SK-N-SH (cell line): ENCODE results near the gene TMEM38A. TPM values are rescaled to one million over a fixed set of nuclear protein-coding genes. Genes with fewer than 3 reads are reported as not detected.

Source experiments
- CTCF ChIA-PET: fragments of 300-600, 350-600 bp; formaldehyde crosslinking; extraction: SDS; loops from one replicate; lab custom pipeline; 2021; lab: Yijun Ruan, JAX
- POLR2A ChIA-PET: fragments of 350-600 bp; sonication (Branson Sonifier 250); formaldehyde crosslinking; extraction: SDS; loops from one replicate; lab custom pipeline; 2020; ENCODE audit warnings: antibody characterized with exemption, inconsistent platforms; lab: Yijun Ruan, JAX
- DNase-seq: peaks from one replicate; pipeline ENCODE4 v3.0.0; 2012
- H2AFZ ChIP-seq: fragments of 200-600 bp; sonication (generic); 2 replicates; pipeline ENCODE4 v1.8.1; 2016; ENCODE audit warnings: antibody characterized with exemption, mild to moderate bottlenecking, low read depth
- H3F3A ChIP-seq: fragments of 200-600 bp; sonication (generic); replicated peaks from 2 replicates; pipeline ENCODE3; 2016; ENCODE audit warnings: antibody characterized with exemption, mild to moderate bottlenecking; ENCODE audit not compliant: insufficient read depth
- H3K27ac ChIP-seq, 2 experiments: fragments of 200-500 bp in 1 of 2; fragments of 200-600 bp in 1 of 2; sonication (Bioruptor generic) in 1 of 2; sonication (generic), shearing (Covaris generic) in 1 of 2; 2 replicates each; pipeline versions ENCODE4 v1.5.1 to v1.6.1; 2014 to 2016; ENCODE audit warnings: low read depth in 2 of 2, inconsistent platforms in 1 of 2, low read length in 1 of 2, mild to moderate bottlenecking in 1 of 2, mixed read lengths in 1 of 2
- H3K27me3 ChIP-seq: fragments of 200-600 bp; sonication (generic), shearing (Covaris generic); 2 replicates; pipeline ENCODE4 v1.6.1; 2016; ENCODE audit warnings: mixed run types; ENCODE audit not compliant: insufficient read depth
- H3K36me3 ChIP-seq, 2 experiments: fragments of 200-500 bp in 1 of 2; fragments of 200-600 bp in 1 of 2; sonication (Bioruptor generic) in 1 of 2; sonication (generic) in 1 of 2; replicated peaks in 1 of 2; 2 replicates each; pipeline versions ENCODE3 to v1.5.1; 2014 to 2016; ENCODE audit warnings: low read length in 1 of 2, mild to moderate bottlenecking in 1 of 2; ENCODE audit not compliant: insufficient read depth in 2 of 2, control insufficient read depth in 1 of 2
- H3K4me1 ChIP-seq, 2 experiments: fragments of 200-500 bp in 1 of 2; fragments of 200-600 bp in 1 of 2; sonication (Bioruptor generic) in 1 of 2; sonication (generic), shearing (Covaris generic) in 1 of 2; 2 replicates each; pipeline versions ENCODE4 v1.5.1 to v1.6.1; 2014 to 2016; ENCODE audit warnings: low read depth in 1 of 2, low read length in 1 of 2, mixed run types in 1 of 2; ENCODE audit not compliant: insufficient read depth in 2 of 2, control insufficient read depth in 1 of 2
- H3K4me2 ChIP-seq: fragments of 200-600 bp; sonication (generic), shearing (Covaris generic); 2 replicates; pipeline ENCODE4 v1.6.1; 2017; ENCODE audit warnings: mixed run types
- H3K4me3 ChIP-seq, 2 experiments: fragments of 200-500 bp in 1 of 2; fragments of 200-600 bp in 1 of 2; sonication (Bioruptor generic) in 1 of 2; sonication (generic), shearing (Covaris generic) in 1 of 2; 2 replicates each; pipeline versions ENCODE4 v1.5.1 to v1.8.1; 2014 to 2016; ENCODE audit warnings: low read depth in 2 of 2, inconsistent platforms in 1 of 2, low read length in 1 of 2, mild to moderate bottlenecking in 1 of 2, mixed read lengths in 1 of 2, moderate library complexity in 1 of 2
- H3K79me2 ChIP-seq: fragments of 200-600 bp; sonication (generic); 2 replicates; pipeline ENCODE4 v1.8.1; 2017; ENCODE audit warnings: mild to moderate bottlenecking; ENCODE audit not compliant: insufficient read depth
- H3K9ac ChIP-seq: fragments of 200-600 bp; sonication (generic); 2 replicates; pipeline ENCODE4 v1.6.1; 2017; ENCODE audit warnings: mixed run types
- H3K9me2 ChIP-seq: fragments of 200-600 bp; sonication (generic); 2 replicates; pipeline ENCODE4 v1.6.1; 2017; ENCODE audit warnings: mixed run types
- H3K9me3 ChIP-seq: fragments of 200-600 bp; sonication (generic); 2 replicates; pipeline ENCODE4 v1.6.1; 2017; ENCODE audit warnings: mixed run types, mild to moderate bottlenecking, moderate library complexity
- H4K20me1 ChIP-seq: fragments of 200-600 bp; sonication (generic); 2 replicates; pipeline ENCODE4 v1.6.1; 2017; ENCODE audit warnings: mild to moderate bottlenecking, mixed run types; ENCODE audit not compliant: insufficient read depth
- CHD2 ChIP-seq: fragments of 150-350 bp; IDR thresholded peaks from 2 replicates; pipeline ENCODE4 v1.6.1; 2018; ENCODE audit warnings: low read length; ENCODE audit not compliant: partially characterized antibody
- EZH2phosphoT487 ChIP-seq: fragments of 200-600 bp; sonication (generic); IDR thresholded peaks from 2 replicates; pipeline ENCODE4 v1.6.1; 2017; ENCODE audit warnings: low read depth, mixed run types, mild to moderate bottlenecking, antibody characterized with exemption, moderate library complexity, borderline replicate concordance
- FOSL2 ChIP-seq: IDR thresholded peaks from 2 replicates; pipeline ENCODE4 v1.4.0; 2012; ENCODE audit warnings: low read depth, mild to moderate bottlenecking, moderate library complexity, borderline replicate concordance
- FOXJ3 ChIP-seq: sonication (generic); formaldehyde crosslinking; IDR thresholded peaks from 2 replicates; pipeline ENCODE4 v1.5.1; 2020; ENCODE audit warnings: mild to moderate bottlenecking, missing genetic modification reagents
- GATA2 ChIP-seq: sonication (generic); formaldehyde crosslinking; IDR thresholded peaks from 2 replicates; pipeline ENCODE4 v1.5.0; 2020; ENCODE audit warnings: mild to moderate bottlenecking, missing genetic modification reagents
- IRF3 ChIP-seq: fragments of 150-350 bp; IDR thresholded peaks from 2 replicates; pipeline ENCODE4 v1.6.1; 2016; ENCODE audit warnings: mild to moderate bottlenecking, low read depth, low read length
- JUND ChIP-seq: IDR thresholded peaks from 2 replicates; pipeline ENCODE4 v1.4.0; 2012
- MXI1 ChIP-seq: IDR thresholded peaks from 2 replicates; pipeline ENCODE4 v1.6.1; 2012; ENCODE audit warnings: mild to moderate bottlenecking, low read depth, low read length, improper control_type of control experiment
- NFIC ChIP-seq: IDR thresholded peaks from 2 replicates; pipeline ENCODE4 v1.4.0; 2012; ENCODE audit warnings: borderline replicate concordance
- NRF1 ChIP-seq: IDR thresholded peaks from 2 replicates; pipeline ENCODE4 v1.6.1; 2012; ENCODE audit warnings: low read depth, mild to moderate bottlenecking, low read length
- POLR2AphosphoS5 ChIP-seq: IDR thresholded peaks from 2 replicates; pipeline ENCODE4 v1.6.1; 2012; ENCODE audit warnings: low read depth, low read length
- RAD21 ChIP-seq: IDR thresholded peaks from 2 replicates; pipeline ENCODE4 v1.6.1; 2012; ENCODE audit warnings: mild to moderate bottlenecking, low read length
- RCOR1 ChIP-seq: fragments of 150-350 bp; IDR thresholded peaks from 2 replicates; pipeline ENCODE4 v1.6.1; 2017; ENCODE audit warnings: antibody characterized with exemption, low read length
- RFX5 ChIP-seq: IDR thresholded peaks from 2 replicates; pipeline ENCODE4 v1.6.1; 2012; ENCODE audit warnings: mild to moderate bottlenecking, improper control_type of control experiment, low read length
- RXRA ChIP-seq: IDR thresholded peaks from 2 replicates; pipeline ENCODE4 v1.4.0; 2012; ENCODE audit warnings: low read depth, mild to moderate bottlenecking, borderline replicate concordance
- SIN3A ChIP-seq: IDR thresholded peaks from 2 replicates; pipeline ENCODE4 v1.6.1; 2012; ENCODE audit warnings: low read depth, mild to moderate bottlenecking, low read length, moderate library complexity, borderline replicate concordance
- SMC3 ChIP-seq: IDR thresholded peaks from 2 replicates; pipeline ENCODE4 v1.6.1; 2012; ENCODE audit warnings: low read depth, low read length, improper control_type of control experiment
- TAF1 ChIP-seq: IDR thresholded peaks from 2 replicates; pipeline ENCODE4 v1.6.1; 2012; ENCODE audit warnings: low read depth, mild to moderate bottlenecking, low read length, moderate library complexity, borderline replicate concordance
- TCF12 ChIP-seq: IDR thresholded peaks from 2 replicates; pipeline ENCODE4 v1.4.0; 2012
- TEAD4 ChIP-seq: IDR thresholded peaks from 2 replicates; pipeline ENCODE4 v1.4.0; 2012; ENCODE audit warnings: mild to moderate bottlenecking, borderline replicate concordance; ENCODE audit not compliant: insufficient read depth
- ZBTB33 ChIP-seq: IDR thresholded peaks from 2 replicates; pipeline ENCODE4 v1.4.0; 2012; ENCODE audit warnings: low read depth, borderline replicate concordance
- WGBS: methylation state at CpG from one replicate; pipeline ENCODE4 v1.1.6; 2017; ENCODE audit warnings: low lambda C conversion rate; 5-methylcytosine and 5-hydroxymethylcytosine counted together
- polyA plus RNA-seq, 3 experiments: library from polyadenylated mRNA; depleted of rRNA; stranded (reverse); fragments of >200 nt; gene quantifications; 2 replicates each; pipeline ENCODE4 v1.2.3, GENCODE V29; 2012
- TF ChIP-seq, protein P1 (sequence below): fragments of 150-350 bp; IDR thresholded peaks from 2 replicates; pipeline ENCODE4 v1.6.1; 2017; ENCODE audit warnings: antibody characterized with exemption, low read length, low read depth, borderline replicate concordance
- TF ChIP-seq, protein P2 (sequence below): IDR thresholded peaks from 2 replicates; pipeline ENCODE4 v1.4.0; 2012; ENCODE audit warnings: low read depth

Gene TMEM38A
- polyA plus RNA-seq, 1 of the 3 experiments (the other 2 are of a cell fraction): 3.3 TPM

GRCh38 chr19:16628984-16629691 is 31.8 kb upstream of the TMEM38A start:
- H3K9me3 ChIP-seq: no peaks in the 10 kb centered on the region
- 10% methylated on average over 20 of the region's 23 CpGs for WGBS
- peak overlapping the region; percentile 88 to 98 for H3K27ac ChIP-seq
- H4K20me1 ChIP-seq: peaks cover 33% of the 10 kb centered on the region
- peak overlapping the region; percentile 92 for H3K9ac ChIP-seq
- H3K4me3 ChIP-seq: peak overlapping the region; percentile 91 to 96
- no peaks in the 10 kb centered on the region for H3K9me2 ChIP-seq
- DNase-seq: peak; percentile 62
- CTCF ChIA-PET: interaction anchor here (0.6 to 1.1 kb wide), 2 partner anchors 13 to 45 kb away, joined by 3 read pairs; no protein-coding TSS in a partner anchor
- TF ChIP-seq RAD21 (no peak), ZBTB33 (no peak), TAF1 (no peak), MXI1 (peak; percentile 99), JUND (no peak), SIN3A (0 out of 2 replicates have a peak, but pooled peaks have one; percentile 36), CHD2 (peak; percentile 25), NFIC (no peak), TEAD4 (no peak), SMC3 (no peak), RCOR1 (peak; percentile 84), TCF12 (peak; percentile 82), EZH2phosphoT487 (no peak), NRF1 (no peak), GATA2 (CRISPR knock-in tag) (no peak), POLR2AphosphoS5 (peak; percentile 47; the same call in 1 of the 2 replicates), FOSL2 (no peak), RXRA (no peak), IRF3 (no peak), FOXJ3 (CRISPR knock-in tag) (no peak), RFX5 (no peak)
- TF ChIP-seq, protein P1, sequence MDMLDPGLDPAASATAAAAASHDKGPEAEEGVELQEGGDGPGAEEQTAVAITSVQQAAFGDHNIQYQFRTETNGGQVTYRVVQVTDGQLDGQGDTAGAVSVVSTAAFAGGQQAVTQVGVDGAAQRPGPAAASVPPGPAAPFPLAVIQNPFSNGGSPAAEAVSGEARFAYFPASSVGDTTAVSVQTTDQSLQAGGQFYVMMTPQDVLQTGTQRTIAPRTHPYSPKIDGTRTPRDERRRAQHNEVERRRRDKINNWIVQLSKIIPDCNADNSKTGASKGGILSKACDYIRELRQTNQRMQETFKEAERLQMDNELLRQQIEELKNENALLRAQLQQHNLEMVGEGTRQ: no peak
- TF ChIP-seq, protein P2, sequence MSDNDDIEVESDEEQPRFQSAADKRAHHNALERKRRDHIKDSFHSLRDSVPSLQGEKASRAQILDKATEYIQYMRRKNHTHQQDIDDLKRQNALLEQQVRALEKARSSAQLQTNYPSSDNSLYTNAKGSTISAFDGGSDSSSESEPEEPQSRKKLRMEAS: peak; percentile 83
- H3F3A ChIP-seq: peaks cover 19% of the 10 kb centered on the region
- H3K4me2 ChIP-seq: peak overlapping the region; percentile 80
- peaks cover 51% of the 10 kb centered on the region for H3K79me2 ChIP-seq
- peaks cover 6 to 25% of the 10 kb centered on the region in 2 experiments; a peak in 2 of 4 replicates for H3K4me1 ChIP-seq
- POLR2A ChIA-PET: interaction anchor here (1.1 to 1.3 kb wide), 3 partner anchors 11 to 56 kb away, joined by 3 to 4 read pairs (median 4); partner anchors contain the start of gene SMIM7
- no peaks in the 10 kb centered on the region for H3K27me3 ChIP-seq
- peak overlapping the region; percentile 79; the same call in 1 of the 2 replicates for H2AFZ ChIP-seq
- H3K36me3 ChIP-seq: peaks cover 29 to 39% of the 10 kb centered on the region in 2 experiments
